Measurements from ENCODE around the gene POLRMT.

DNA sequence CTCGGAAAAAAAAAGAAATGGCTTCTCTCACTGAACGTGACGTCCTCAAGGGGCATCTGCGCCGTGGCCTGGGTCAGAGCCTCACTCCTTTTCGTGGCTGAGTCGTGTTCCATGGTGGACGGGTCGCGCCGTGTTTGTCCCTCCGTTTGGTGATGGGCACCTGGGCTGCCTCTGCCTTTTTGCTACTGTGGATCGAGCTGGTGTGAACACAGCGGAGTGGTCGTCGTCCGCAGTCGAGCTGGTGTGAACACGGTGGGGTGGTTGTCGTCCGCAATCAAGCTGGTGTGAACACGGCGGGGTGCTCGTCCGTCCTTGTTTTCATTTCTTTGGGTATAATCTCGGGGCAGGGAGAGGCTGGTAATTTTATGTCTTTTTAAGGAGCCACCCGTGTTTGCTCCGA is 32.0 kb downstream of the POLRMT start:
- no peak for TF ChIP-seq POLR2A (IDR thresholded peaks at IDR 0.05)
- TF ChIP-seq POLR2AphosphoS5 (IDR thresholded peaks at IDR 0.05): no peak
- TF ChIP-seq, protein P1, sequence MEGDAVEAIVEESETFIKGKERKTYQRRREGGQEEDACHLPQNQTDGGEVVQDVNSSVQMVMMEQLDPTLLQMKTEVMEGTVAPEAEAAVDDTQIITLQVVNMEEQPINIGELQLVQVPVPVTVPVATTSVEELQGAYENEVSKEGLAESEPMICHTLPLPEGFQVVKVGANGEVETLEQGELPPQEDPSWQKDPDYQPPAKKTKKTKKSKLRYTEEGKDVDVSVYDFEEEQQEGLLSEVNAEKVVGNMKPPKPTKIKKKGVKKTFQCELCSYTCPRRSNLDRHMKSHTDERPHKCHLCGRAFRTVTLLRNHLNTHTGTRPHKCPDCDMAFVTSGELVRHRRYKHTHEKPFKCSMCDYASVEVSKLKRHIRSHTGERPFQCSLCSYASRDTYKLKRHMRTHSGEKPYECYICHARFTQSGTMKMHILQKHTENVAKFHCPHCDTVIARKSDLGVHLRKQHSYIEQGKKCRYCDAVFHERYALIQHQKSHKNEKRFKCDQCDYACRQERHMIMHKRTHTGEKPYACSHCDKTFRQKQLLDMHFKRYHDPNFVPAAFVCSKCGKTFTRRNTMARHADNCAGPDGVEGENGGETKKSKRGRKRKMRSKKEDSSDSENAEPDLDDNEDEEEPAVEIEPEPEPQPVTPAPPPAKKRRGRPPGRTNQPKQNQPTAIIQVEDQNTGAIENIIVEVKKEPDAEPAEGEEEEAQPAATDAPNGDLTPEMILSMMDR (IDR thresholded peaks at IDR 0.05): no peak

Measured in prostate gland (tissue), 2 donors.